Caco-2 (cell line): Measurements from ENCODE around the gene CH25H. TPM values are rescaled to one million over a fixed set of nuclear protein-coding genes. Genes with fewer than 3 reads are reported as not detected.

Experiments
- BruUV-seq: library from RNA; stranded (reverse); fragments of 400-500 nt; replicated peaks from 2 replicates; lab custom pipeline; 2021; lab: Mats Ljungman, UMichigan
- CTCF ChIA-PET: fragments of 300-600 bp; sonication (Branson Sonifier 250); formaldehyde crosslinking; loops from one replicate; lab custom pipeline; 2022; ENCODE audit warnings: antibody characterized with exemption; lab: Charles Lee
- POLR2A ChIA-PET: fragments of 300-600 bp; sonication (Branson Sonifier 250); formaldehyde crosslinking; loops from one replicate; lab custom pipeline; 2022; ENCODE audit warnings: antibody characterized with exemption; lab: Charles Lee
- DNase-seq, 2 experiments: peaks; one replicate each; pipeline versions ENCODE4 v3.0.0 to v3.0.0-alpha.2; 2020 to 2022
- H3K27me3 ChIP-seq: replicated peaks from 2 replicates; pipeline ENCODE4 v1.6.0; 2011; ENCODE audit warnings: low read length; ENCODE audit not compliant: control insufficient read depth, insufficient read depth
- H3K36me3 ChIP-seq: 2 replicates; pipeline ENCODE4 v1.5.1; 2011; ENCODE audit warnings: low read length; ENCODE audit not compliant: control insufficient read depth, insufficient read depth
- H3K4me1 ChIP-seq: fragments of 250-450 bp; sonication (Bioruptor Pico); 2 replicates; pipeline ENCODE4 v1.5.1; 2020; ENCODE audit warnings: mild to moderate bottlenecking
- H3K4me3 ChIP-seq: 2 replicates; pipeline ENCODE4 v1.5.1; 2011; ENCODE audit warnings: low read depth, mild to moderate bottlenecking, control low read depth, low read length
- H3K9me3 ChIP-seq: fragments of 250-450 bp; sonication (Bioruptor Pico); 2 replicates; pipeline ENCODE4 v1.5.1; 2020; ENCODE audit warnings: mild to moderate bottlenecking, moderate library complexity
- H3K27ac Mint-ChIP-seq: one replicate; pipeline ENCODE4 v1.8.0; 2022; ENCODE audit warnings: mixed read lengths; ENCODE audit not compliant: unreplicated experiment
- H3K27me3 Mint-ChIP-seq: one replicate; pipeline ENCODE4 v1.8.0; 2022; ENCODE audit warnings: mixed read lengths; ENCODE audit not compliant: insufficient read depth, unreplicated experiment
- H3K36me3 Mint-ChIP-seq: one replicate; pipeline ENCODE4 v1.8.0; 2022; ENCODE audit warnings: mild to moderate bottlenecking, mixed read lengths; ENCODE audit not compliant: insufficient read depth, unreplicated experiment
- H3K4me1 Mint-ChIP-seq: one replicate; pipeline ENCODE4 v1.8.0; 2022; ENCODE audit warnings: low read depth, mixed read lengths; ENCODE audit not compliant: unreplicated experiment
- H3K4me3 Mint-ChIP-seq: one replicate; pipeline ENCODE4 v1.8.0; 2022; ENCODE audit warnings: mild to moderate bottlenecking, moderate library complexity, mixed read lengths; ENCODE audit not compliant: unreplicated experiment
- H3K9me3 Mint-ChIP-seq: one replicate; pipeline ENCODE4 v1.8.0; 2022; ENCODE audit warnings: mixed read lengths; ENCODE audit not compliant: unreplicated experiment
- CTCF ChIP-seq, 2 experiments: fragments of 200-600 bp in 1 of 2; IDR thresholded peaks; 1 replicate in 1 of 2; 2 replicates in 1 of 2; pipeline versions ENCODE4 v1.5.1 to v1.8.0; 2011 to 2022; ENCODE audit warnings: antibody characterized with exemption in 1 of 2, control low read depth in 1 of 2, inconsistent platforms in 1 of 2, low read depth in 1 of 2, low read length in 1 of 2, mild to moderate bottlenecking in 1 of 2, moderate library complexity in 1 of 2; ENCODE audit not compliant: insufficient read depth in 1 of 2, severe bottlenecking in 1 of 2, unreplicated experiment in 1 of 2
- intact Hi-C: fragments of 100-400 bp; cut with micrococcal nuclease; formaldehyde crosslinking; loops from one replicate; pipeline ENCODE4 v1.10.0; 2022; ENCODE audit not compliant: unreplicated experiment
- total RNA-seq: library from RNA; stranded (reverse); gene quantifications from 2 replicates; pipeline ENCODE4 v1.2.3, GENCODE V29; 2022

Gene CH25H
- total RNA-seq, 1 experiment from 2014 or later = not detected

GRCh38 chr10:89216056-89216455 lies 8.9 kb upstream of the CH25H start:
- Mint-ChIP-seq H3K36me3 (no peaks in the 10 kb centered on the region), H3K9me3 (no peaks in the 10 kb centered on the region), H3K27ac (no peak overlapping the region), H3K27me3 (peaks cover 2% of the 10 kb centered on the region), H3K4me3 (no peak overlapping the region), H3K4me1 (no peaks in the 10 kb centered on the region)
- Histone ChIP-seq H3K36me3 (no peaks in the 10 kb centered on the region), H3K4me3 (no peak overlapping the region), H3K9me3 (no peaks in the 10 kb centered on the region), H3K4me1 (0 out of 2 replicates have a peak, but pooled peaks cover 4% of the 10 kb centered on the region), H3K27me3 (no peaks in the 10 kb centered on the region)
- ChIA-PET POLR2A (no interaction called here), CTCF (no interaction called here)
- DNase-seq = no peak
- no peak for TF ChIP-seq CTCF (IDR thresholded peaks at IDR 0.05; ENCODE audit: insufficient read depth in 1 of 2, low read depth in 1 of 2, low read length in 1 of 2, severe bottlenecking in 1 of 2, unreplicated experiment in 1 of 2)
- intact Hi-C loops = no loop called here
- no TSS peak for BruUV-seq

- TF ChIP-seq CTCF (IDR thresholded peaks at IDR 0.05; ENCODE audit: insufficient read depth in 1 of 2, low read depth in 1 of 2, low read length in 1 of 2, severe bottlenecking in 1 of 2, unreplicated experiment in 1 of 2) = no peak
- Mint-ChIP-seq H3K4me3 (no peak overlapping the region), H3K4me1 (no peaks in the 10 kb centered on the region), H3K27me3 (peaks cover 7% of the 10 kb centered on the region), H3K36me3 (no peaks in the 10 kb centered on the region), H3K27ac (no peak overlapping the region), H3K9me3 (no peaks in the 10 kb centered on the region)
- Histone ChIP-seq H3K27me3 (no peaks in the 10 kb centered on the region), H3K36me3 (no peaks in the 10 kb centered on the region), H3K9me3 (no peaks in the 10 kb centered on the region), H3K4me3 (no peak overlapping the region), H3K4me1 (0 out of 2 replicates have a peak, but pooled peaks cover 4% of the 10 kb centered on the region)
- intact Hi-C loops = no loop called here
- no peak for DNase-seq
- CTCF ChIA-PET = no interaction called here
- BruUV-seq = no TSS peak
- POLR2A ChIA-PET = no interaction called here
Observed at GRCh38 chr10:89215511-89215910, 8.4 kb upstream of the CH25H start.

GRCh38 chr10:89214566-89215165 lies 7.5 kb upstream of the CH25H start:
- ChIA-PET POLR2A (no interaction called here), CTCF (no interaction called here)
- Mint-ChIP-seq H3K4me1 (no peaks in the 10 kb centered on the region), H3K27ac (no peak overlapping the region), H3K27me3 (peaks cover 11% of the 10 kb centered on the region), H3K9me3 (no peaks in the 10 kb centered on the region), H3K36me3 (no peaks in the 10 kb centered on the region), H3K4me3 (no peak overlapping the region)
- no peak overlapping the region for H3K4me3 ChIP-seq
- no peaks in the 10 kb centered on the region for H3K9me3 ChIP-seq
- 0 out of 2 replicates have a peak, but pooled peaks cover 4% of the 10 kb centered on the region for H3K4me1 ChIP-seq
- intact Hi-C loops = loop anchor here (5.0 kb wide), 1 partner anchor 377 kb away; no protein-coding TSS in a partner anchor
- H3K36me3 ChIP-seq = no peaks in the 10 kb centered on the region
- TF ChIP-seq CTCF (IDR thresholded peaks at IDR 0.05; ENCODE audit: insufficient read depth in 1 of 2, low read depth in 1 of 2, low read length in 1 of 2, severe bottlenecking in 1 of 2, unreplicated experiment in 1 of 2) = no peak
- no TSS peak for BruUV-seq
- no peak for DNase-seq
- H3K27me3 ChIP-seq = peaks cover 2% of the 10 kb centered on the region; the same call in 1 of the 2 replicates
